ENCODE data around the gene RNF31. TPM values are rescaled to one million over a fixed set of nuclear protein-coding genes. Genes with fewer than 3 reads are reported as not detected.
A peak's percentile ranks its signal among the peaks of the same experiment; 100 is the strongest.

The RNF31 gene
- total and polyA plus RNA-seq, 2 of the 13 experiments (the other 11 are each of a cell fraction or from before 2014, with no cell fraction given): 48.2 to 86.8 TPM

DNA sequence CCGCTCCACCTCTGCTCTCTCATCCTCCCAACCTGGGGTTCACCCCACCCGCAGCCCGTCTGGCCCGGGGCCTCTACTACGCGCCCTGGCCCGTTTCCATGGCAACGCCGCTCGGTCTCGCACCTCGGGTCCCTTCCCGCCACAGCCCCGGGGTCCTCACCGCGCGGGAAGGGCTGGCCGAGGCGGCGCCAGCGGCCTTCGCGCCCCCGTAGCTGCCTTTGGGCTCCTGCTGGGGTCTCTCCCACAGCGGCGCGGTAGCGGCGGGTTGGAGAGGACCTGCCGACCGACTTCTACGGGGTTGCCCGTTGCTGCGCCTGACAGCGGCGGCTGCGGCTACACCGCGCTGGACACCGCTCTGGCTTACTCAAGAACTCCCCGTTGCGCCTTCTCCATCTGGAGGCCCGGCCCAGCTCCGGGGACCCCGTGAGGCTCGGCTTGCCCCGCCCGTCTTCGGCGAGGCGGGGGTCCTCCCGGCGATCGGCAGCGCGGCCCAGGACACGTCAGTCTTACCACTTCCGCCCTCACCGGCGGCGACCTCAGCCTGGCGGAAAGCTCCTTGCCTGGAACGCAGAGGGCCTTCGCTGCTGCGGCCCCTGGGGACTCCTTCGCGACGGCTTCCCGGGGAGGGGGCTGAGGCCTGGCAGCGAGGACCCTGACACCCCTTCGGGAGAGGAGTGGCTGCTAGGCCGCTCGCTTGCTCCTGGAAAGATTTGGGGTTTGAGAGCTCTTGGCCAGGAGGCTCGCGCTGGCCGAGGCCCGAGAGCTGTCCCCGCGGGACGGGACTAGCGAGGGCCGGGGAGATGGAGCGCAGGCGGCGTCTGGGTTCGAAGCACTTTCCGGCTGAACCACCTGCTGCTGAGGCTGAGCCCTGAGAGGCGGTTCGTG, 48.1 kb downstream of the RNF31 start, which contains the start of gene TM9SF1 (continued):
- TF ChIP-seq, protein P1, sequence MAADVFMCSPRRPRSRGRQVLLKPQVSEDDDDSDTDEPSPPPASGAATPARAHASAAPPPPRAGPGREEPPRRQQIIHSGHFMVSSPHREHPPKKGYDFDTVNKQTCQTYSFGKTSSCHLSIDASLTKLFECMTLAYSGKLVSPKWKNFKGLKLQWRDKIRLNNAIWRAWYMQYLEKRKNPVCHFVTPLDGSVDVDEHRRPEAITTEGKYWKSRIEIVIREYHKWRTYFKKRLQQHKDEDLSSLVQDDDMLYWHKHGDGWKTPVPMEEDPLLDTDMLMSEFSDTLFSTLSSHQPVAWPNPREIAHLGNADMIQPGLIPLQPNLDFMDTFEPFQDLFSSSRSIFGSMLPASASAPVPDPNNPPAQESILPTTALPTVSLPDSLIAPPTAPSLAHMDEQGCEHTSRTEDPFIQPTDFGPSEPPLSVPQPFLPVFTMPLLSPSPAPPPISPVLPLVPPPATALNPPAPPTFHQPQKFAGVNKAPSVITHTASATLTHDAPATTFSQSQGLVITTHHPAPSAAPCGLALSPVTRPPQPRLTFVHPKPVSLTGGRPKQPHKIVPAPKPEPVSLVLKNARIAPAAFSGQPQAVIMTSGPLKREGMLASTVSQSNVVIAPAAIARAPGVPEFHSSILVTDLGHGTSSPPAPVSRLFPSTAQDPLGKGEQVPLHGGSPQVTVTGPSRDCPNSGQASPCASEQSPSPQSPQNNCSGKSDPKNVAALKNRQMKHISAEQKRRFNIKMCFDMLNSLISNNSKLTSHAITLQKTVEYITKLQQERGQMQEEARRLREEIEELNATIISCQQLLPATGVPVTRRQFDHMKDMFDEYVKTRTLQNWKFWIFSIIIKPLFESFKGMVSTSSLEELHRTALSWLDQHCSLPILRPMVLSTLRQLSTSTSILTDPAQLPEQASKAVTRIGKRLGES (CRISPR knock-in tag; IDR thresholded peaks at IDR 0.05; ENCODE audit: borderline replicate concordance): peak; percentile 92
- TF ChIP-seq, protein P2, sequence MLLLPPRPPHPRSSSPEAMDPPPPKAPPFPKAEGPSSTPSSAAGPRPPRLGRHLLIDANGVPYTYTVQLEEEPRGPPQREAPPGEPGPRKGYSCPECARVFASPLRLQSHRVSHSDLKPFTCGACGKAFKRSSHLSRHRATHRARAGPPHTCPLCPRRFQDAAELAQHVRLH (CRISPR knock-in tag; IDR thresholded peaks at IDR 0.05; ENCODE audit: borderline replicate concordance, low read depth): peak; percentile 97
- TF ChIP-seq PHF5A (CRISPR knock-in tag; IDR thresholded peaks at IDR 0.05; ENCODE audit: low read depth, unreplicated experiment) (peak; percentile 94), HNRNPLL (IDR thresholded peaks at IDR 0.05; ENCODE audit: low read depth, low read length, poor library complexity, severe bottlenecking) (peak; percentile 87), GLI4 (CRISPR knock-in tag; IDR thresholded peaks at IDR 0.05; ENCODE audit: borderline replicate concordance) (peak; percentile 99), PCBP1 (IDR thresholded peaks at IDR 0.05; ENCODE audit: borderline replicate concordance, low read depth, low read length) (peak; percentile 99), NFATC3 (CRISPR knock-in tag; IDR thresholded peaks at IDR 0.05) (peak; percentile 99), ZNF431 (CRISPR knock-in tag; IDR thresholded peaks at IDR 0.05; ENCODE audit: borderline replicate concordance, low read depth) (no peak), SOX13 (IDR thresholded peaks at IDR 0.05) (0 out of 2 replicates have a peak, but pooled peaks have one; percentile 4), SOX13 (CRISPR knock-in tag; conservative IDR thresholded peaks at IDR 0.05 in 1 of 2, IDR thresholded peaks at IDR 0.05 in 1 of 2) (peak in 1 of 2 experiments; percentile 55; a peak in 3 of 4 replicates), ZNF772 (CRISPR knock-in tag; IDR thresholded peaks at IDR 0.05) (peak; percentile 100), ZNF556 (CRISPR knock-in tag; IDR thresholded peaks at IDR 0.05; ENCODE audit: borderline replicate concordance) (peak; percentile 95)
- TF ChIP-seq, protein P3, sequence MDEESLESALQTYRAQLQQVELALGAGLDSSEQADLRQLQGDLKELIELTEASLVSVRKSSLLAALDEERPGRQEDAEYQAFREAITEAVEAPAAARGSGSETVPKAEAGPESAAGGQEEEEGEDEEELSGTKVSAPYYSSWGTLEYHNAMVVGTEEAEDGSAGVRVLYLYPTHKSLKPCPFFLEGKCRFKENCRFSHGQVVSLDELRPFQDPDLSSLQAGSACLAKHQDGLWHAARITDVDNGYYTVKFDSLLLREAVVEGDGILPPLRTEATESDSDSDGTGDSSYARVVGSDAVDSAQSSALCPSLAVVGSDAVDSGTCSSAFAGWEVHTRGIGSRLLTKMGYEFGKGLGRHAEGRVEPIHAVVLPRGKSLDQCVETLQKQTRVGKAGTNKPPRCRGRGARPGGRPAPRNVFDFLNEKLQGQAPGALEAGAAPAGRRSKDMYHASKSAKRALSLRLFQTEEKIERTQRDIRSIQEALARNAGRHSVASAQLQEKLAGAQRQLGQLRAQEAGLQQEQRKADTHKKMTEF (CRISPR knock-in tag; IDR thresholded peaks at IDR 0.05): peak; percentile 100
- TF ChIP-seq, protein P4, sequence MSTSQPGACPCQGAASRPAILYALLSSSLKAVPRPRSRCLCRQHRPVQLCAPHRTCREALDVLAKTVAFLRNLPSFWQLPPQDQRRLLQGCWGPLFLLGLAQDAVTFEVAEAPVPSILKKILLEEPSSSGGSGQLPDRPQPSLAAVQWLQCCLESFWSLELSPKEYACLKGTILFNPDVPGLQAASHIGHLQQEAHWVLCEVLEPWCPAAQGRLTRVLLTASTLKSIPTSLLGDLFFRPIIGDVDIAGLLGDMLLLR (CRISPR knock-in tag; IDR thresholded peaks at IDR 0.05): peak; percentile 77; the same call in 1 of the 2 replicates
- TF ChIP-seq, protein P5, sequence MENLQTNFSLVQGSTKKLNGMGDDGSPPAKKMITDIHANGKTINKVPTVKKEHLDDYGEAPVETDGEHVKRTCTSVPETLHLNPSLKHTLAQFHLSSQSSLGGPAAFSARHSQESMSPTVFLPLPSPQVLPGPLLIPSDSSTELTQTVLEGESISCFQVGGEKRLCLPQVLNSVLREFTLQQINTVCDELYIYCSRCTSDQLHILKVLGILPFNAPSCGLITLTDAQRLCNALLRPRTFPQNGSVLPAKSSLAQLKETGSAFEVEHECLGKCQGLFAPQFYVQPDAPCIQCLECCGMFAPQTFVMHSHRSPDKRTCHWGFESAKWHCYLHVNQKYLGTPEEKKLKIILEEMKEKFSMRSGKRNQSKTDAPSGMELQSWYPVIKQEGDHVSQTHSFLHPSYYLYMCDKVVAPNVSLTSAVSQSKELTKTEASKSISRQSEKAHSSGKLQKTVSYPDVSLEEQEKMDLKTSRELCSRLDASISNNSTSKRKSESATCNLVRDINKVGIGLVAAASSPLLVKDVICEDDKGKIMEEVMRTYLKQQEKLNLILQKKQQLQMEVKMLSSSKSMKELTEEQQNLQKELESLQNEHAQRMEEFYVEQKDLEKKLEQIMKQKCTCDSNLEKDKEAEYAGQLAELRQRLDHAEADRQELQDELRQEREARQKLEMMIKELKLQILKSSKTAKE (CRISPR knock-in tag; IDR thresholded peaks at IDR 0.05; ENCODE audit: borderline replicate concordance): no peak
- TF ChIP-seq, protein P6, sequence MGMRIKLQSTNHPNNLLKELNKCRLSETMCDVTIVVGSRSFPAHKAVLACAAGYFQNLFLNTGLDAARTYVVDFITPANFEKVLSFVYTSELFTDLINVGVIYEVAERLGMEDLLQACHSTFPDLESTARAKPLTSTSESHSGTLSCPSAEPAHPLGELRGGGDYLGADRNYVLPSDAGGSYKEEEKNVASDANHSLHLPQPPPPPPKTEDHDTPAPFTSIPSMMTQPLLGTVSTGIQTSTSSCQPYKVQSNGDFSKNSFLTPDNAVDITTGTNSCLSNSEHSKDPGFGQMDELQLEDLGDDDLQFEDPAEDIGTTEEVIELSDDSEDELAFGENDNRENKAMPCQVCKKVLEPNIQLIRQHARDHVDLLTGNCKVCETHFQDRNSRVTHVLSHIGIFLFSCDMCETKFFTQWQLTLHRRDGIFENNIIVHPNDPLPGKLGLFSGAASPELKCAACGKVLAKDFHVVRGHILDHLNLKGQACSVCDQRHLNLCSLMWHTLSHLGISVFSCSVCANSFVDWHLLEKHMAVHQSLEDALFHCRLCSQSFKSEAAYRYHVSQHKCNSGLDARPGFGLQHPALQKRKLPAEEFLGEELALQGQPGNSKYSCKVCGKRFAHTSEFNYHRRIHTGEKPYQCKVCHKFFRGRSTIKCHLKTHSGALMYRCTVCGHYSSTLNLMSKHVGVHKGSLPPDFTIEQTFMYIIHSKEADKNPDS (CRISPR knock-in tag; IDR thresholded peaks at IDR 0.05): peak; percentile 29; the same call in 1 of the 2 replicates

All from HepG2 (cell line).